Measurements from ENCODE around the gene CIRBP. TPM values are rescaled to one million over a fixed set of nuclear protein-coding genes. Genes with fewer than 3 reads are reported as not detected.

The CIRBP gene
- total RNA-seq, 4 donors from 2014 or later: 389 to 640 (median 576) TPM

DNA sequence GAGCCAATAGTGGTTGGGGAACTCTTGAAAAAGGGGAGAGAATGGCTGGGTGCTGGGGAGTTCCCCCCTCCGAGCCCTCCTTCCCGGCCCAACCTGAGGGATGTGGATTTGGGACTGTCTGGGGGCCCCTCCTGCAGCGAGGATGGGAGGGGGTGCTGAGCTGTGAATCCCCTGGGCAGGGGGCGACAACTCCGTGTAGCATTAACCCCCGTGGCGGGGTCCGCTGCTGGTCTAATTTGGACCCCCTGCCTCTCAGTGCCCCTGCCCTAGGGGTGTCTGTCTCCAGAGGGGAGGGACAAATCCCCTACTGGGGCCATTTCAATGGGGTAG, 11.0 kb upstream of the CIRBP start:
- Histone ChIP-seq H3K9me3 (no peaks in the 10 kb centered on the region), H3K4me1 (peaks cover 0 to 96% (median 80%) of the 10 kb centered on the region in 4 donors), H3K27me3 (no peaks in the 10 kb centered on the region), H3K4me3 (no peak overlapping the region), H3K27ac (peak overlapping the region; percentile 14 to 99 (median 95)), H3K36me3 (peaks cover 7 to 44% (median 24%) of the 10 kb centered on the region in 3 donors)
- no peak for DNase-seq (ENCODE audit: low spot score in 2 of 2)
- TF ChIP-seq CTCF (IDR thresholded peaks at IDR 0.05) (no peak), EP300 (IDR thresholded peaks at IDR 0.05) (no peak), POLR2A (IDR thresholded peaks at IDR 0.05) (no peak)
- 69 to 71% methylated on average over 8 of the region's 8 CpGs for WGBS, 2 donors

DNA sequence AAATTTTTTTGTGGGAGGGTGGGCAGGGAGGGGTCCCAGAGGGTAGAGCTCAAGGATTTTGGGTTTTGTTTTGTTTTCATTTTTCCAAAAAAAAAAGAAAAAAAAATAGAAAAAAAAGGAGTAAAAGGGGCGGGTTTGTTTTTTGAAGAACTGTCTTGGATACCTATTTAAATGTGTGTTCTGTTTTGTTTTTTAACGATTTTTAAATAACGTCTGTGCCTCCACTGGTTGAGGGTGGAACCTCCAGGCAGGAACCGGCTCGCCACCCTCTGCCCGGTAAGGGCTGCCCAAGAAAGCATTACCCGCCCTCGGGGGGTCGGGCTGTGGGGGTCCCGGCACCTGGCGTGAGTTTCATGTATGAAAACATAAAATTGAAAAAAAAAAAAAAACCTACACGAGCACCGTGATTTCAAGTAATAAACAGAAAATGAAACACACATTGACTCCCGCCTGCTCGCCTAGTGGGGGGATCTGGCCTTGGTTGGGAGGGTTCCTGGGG, 10.4 kb upstream of the CIRBP start:
- Histone ChIP-seq H3K27me3 (no peaks in the 10 kb centered on the region), H3K4me1 (peaks cover 0 to 96% (median 76%) of the 10 kb centered on the region in 4 donors), H3K4me3 (peak overlapping the region in 3 of 4 donors; percentile 13 to 25 (median 23)), H3K27ac (peak overlapping the region; percentile 75 to 99 (median 95)), H3K36me3 (peaks cover 7 to 44% (median 24%) of the 10 kb centered on the region in 3 donors), H3K9me3 (no peaks in the 10 kb centered on the region)
- no peak for DNase-seq (ENCODE audit: low spot score in 2 of 2)
- no peak for TF ChIP-seq CTCF (IDR thresholded peaks at IDR 0.05)
- no peak for TF ChIP-seq EP300 (IDR thresholded peaks at IDR 0.05)
- TF ChIP-seq POLR2A (IDR thresholded peaks at IDR 0.05): no peak
- 17 to 23% methylated on average over 15 of the region's 15 CpGs for WGBS, 2 donors

GRCh38 chr19:1259206-1259875, 9.8 kb upstream of the CIRBP start:
- H3K4me1 ChIP-seq: peaks cover 0 to 95% (median 70%) of the 10 kb centered on the region in 4 donors
- H3K4me3 ChIP-seq: peak overlapping the region in 3 of 4 donors; percentile 13 to 25 (median 23)

DNA sequence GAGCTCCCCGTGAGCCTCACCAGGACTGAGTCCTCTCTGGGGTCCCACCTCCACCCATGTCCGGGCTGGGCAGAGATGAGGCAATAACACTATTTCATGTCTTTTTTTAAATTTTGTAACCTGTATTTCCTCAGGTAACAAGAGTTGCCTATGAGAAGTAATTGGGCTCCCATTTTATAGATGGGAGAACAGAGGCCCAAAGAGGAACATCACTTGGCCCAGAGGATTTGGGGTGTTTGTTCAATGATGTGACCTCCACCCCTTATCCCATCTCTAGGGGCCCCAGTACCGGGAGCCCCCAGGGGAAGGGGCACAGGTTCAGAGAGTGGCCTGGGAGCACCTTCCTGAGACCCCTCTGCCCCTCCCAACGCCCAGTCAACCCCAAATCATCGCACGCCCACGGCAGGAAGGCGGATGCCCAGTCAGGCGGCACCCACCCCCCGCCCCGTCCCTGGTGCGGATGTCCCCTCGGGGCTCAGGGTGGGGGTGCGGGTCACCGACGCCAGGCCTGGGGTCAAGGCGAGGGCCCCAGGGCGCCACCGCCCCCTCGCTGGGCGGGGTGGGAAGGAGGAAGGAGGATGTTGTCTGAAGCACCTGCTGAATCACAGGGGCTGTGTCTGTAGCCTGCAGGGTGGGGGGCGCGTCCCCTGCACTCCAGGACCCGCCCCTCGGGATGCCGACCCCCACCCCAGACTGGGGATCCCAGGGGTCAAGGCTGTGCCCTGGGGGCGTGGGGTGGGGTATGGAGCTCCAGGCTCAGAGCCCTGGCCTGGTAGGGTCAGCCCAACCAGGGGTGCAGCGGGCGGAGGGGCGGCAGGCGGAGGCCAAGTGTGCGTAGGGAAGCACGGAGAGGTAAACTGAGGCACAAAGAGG, 9.0 kb upstream of the CIRBP start:
- Histone ChIP-seq H3K4me1 (peaks cover 0 to 95% (median 66%) of the 10 kb centered on the region in 4 donors), H3K4me3 (peak overlapping the region; percentile 17 to 69 (median 52)), H3K27ac (peak overlapping the region; percentile 75 to 99 (median 95)), H3K36me3 (peaks cover 3 to 33% (median 13%) of the 10 kb centered on the region in 3 donors), H3K9me3 (no peaks in the 10 kb centered on the region), H3K27me3 (no peaks in the 10 kb centered on the region)
- no peak for DNase-seq (ENCODE audit: low spot score in 2 of 2)
- TF ChIP-seq POLR2A (IDR thresholded peaks at IDR 0.05) (no peak), CTCF (IDR thresholded peaks at IDR 0.05) (no peak), EP300 (IDR thresholded peaks at IDR 0.05) (no peak)
- 11 to 24% methylated on average over 11 to 16 of the region's 33 CpGs for WGBS, 2 donors

More at GRCh38 chr19:1259206-1259875, 9.8 kb upstream of the CIRBP start:
- TF ChIP-seq CTCF (IDR thresholded peaks at IDR 0.05): no peak
- TF ChIP-seq POLR2A (IDR thresholded peaks at IDR 0.05): peak in 1 of 2 donors; percentile 34
- peak; percentile 35 to 67 for TF ChIP-seq EP300 (IDR thresholded peaks at IDR 0.05)
- WGBS, 2 donors: 15 to 16% methylated on average over 14 to 15 of the region's 17 CpGs
- no peaks in the 10 kb centered on the region for H3K27me3 ChIP-seq
- H3K9me3 ChIP-seq: no peaks in the 10 kb centered on the region
- H3K36me3 ChIP-seq: peaks cover 7 to 39% (median 21%) of the 10 kb centered on the region in 3 donors
- peak overlapping the region; percentile 75 to 99 (median 95) for H3K27ac ChIP-seq
- DNase-seq (ENCODE audit: low spot score in 2 of 2): peak in 1 of 2 donors; percentile 43
